Transverse colon (tissue), 4 donors: ENCODE results near the gene NT5DC3.
A peak's percentile ranks its signal among the peaks of the same experiment; 100 is the strongest.

ENCODE experiments used
- CTCF ChIP-seq, 5 experiments: fragments of 200-600 bp in 3 of 5; fragments of 450-650 bp in 2 of 5; sonication (generic) in 3 of 5; IDR thresholded peaks; 1 replicate in 2 of 5; 2 replicates in 3 of 5; pipeline ENCODE4 v1.5.1; 2016 to 2017; ENCODE audit warnings: antibody characterized with exemption in 5 of 5, inconsistent platforms in 3 of 5, mild to moderate bottlenecking in 2 of 5, moderate library complexity in 1 of 5
- EP300 ChIP-seq: sonication (generic); formaldehyde crosslinking; IDR thresholded peaks from one replicate; pipeline ENCODE4 v1.6.1; 2017; ENCODE audit warnings: antibody characterized with exemption, low read depth
- POLR2A ChIP-seq: fragments of 450-650 bp; IDR thresholded peaks from one replicate; pipeline ENCODE4 v1.6.1; 2016; ENCODE audit warnings: antibody characterized with exemption, mild to moderate bottlenecking, moderate library complexity
- POLR2AphosphoS5 ChIP-seq, 3 donors: sonication (generic); formaldehyde crosslinking; IDR thresholded peaks; one replicate each; pipeline ENCODE4 v1.6.1; 2016; ENCODE audit warnings: antibody characterized with exemption in 3 of 3

GRCh38 chr12:103791350-103791920 is 49.6 kb downstream of the NT5DC3 start:
- no peak for TF ChIP-seq CTCF (IDR thresholded peaks at IDR 0.05)
- TF ChIP-seq POLR2A, result no peak
- peak in 1 of 3 donors; percentile 36 for TF ChIP-seq POLR2AphosphoS5 (IDR thresholded peaks at IDR 0.05)
- no peak for TF ChIP-seq EP300
